Omental fat pad (tissue), 4 donors: ENCODE results near the gene ZNF521. TPM values are rescaled to one million over a fixed set of nuclear protein-coding genes. Genes with fewer than 3 reads are reported as not detected.
A peak's percentile ranks its signal among the peaks of the same experiment; 100 is the strongest.

Experiments used
- ATAC-seq: fragments of 150-250 bp; one replicate; pipeline ENCODE4 v1.9.1; 2016; ENCODE audit warnings: mild to moderate bottlenecking, moderate library complexity; ENCODE audit not compliant: low FRiP score
- DNase-seq: peaks from one replicate; pipeline ENCODE4 v3.0.0-alpha.2; 2019; ENCODE audit warnings: low spot score
- total RNA-seq, 4 donors: library from RNA; depleted of rRNA; stranded (reverse); fragments of >200 nt; gene quantifications; one replicate each; pipeline ENCODE4 v1.1.0, GENCODE V29; 2016
- TF ChIP-seq, protein P1 (sequence below), 3 donors: fragments of 450-650 bp; IDR thresholded peaks; one replicate each; pipeline ENCODE4 v1.5.1; 2016 to 2017; ENCODE audit warnings: antibody characterized with exemption in 3 of 3, mild to moderate bottlenecking in 3 of 3, moderate library complexity in 2 of 3

ZNF521 gene
- total RNA-seq, 4 donors from 2014 or later: 15.0 to 79.9 (median 28.1) TPM

- DNase-seq: no peak
- ATAC-seq: peak; percentile 7
- TF ChIP-seq, protein P1, sequence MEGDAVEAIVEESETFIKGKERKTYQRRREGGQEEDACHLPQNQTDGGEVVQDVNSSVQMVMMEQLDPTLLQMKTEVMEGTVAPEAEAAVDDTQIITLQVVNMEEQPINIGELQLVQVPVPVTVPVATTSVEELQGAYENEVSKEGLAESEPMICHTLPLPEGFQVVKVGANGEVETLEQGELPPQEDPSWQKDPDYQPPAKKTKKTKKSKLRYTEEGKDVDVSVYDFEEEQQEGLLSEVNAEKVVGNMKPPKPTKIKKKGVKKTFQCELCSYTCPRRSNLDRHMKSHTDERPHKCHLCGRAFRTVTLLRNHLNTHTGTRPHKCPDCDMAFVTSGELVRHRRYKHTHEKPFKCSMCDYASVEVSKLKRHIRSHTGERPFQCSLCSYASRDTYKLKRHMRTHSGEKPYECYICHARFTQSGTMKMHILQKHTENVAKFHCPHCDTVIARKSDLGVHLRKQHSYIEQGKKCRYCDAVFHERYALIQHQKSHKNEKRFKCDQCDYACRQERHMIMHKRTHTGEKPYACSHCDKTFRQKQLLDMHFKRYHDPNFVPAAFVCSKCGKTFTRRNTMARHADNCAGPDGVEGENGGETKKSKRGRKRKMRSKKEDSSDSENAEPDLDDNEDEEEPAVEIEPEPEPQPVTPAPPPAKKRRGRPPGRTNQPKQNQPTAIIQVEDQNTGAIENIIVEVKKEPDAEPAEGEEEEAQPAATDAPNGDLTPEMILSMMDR (IDR thresholded peaks at IDR 0.05): no peak
Observed at GRCh38 chr18:25349926-25350487, 2.0 kb downstream of the ZNF521 start.

GRCh38 chr18:25349131-25349925, 2.6 kb downstream of the ZNF521 start:
- no peak for DNase-seq
- peak; percentile 34 for ATAC-seq
- TF ChIP-seq, protein P1 (IDR thresholded peaks at IDR 0.05): no peak

DNA sequence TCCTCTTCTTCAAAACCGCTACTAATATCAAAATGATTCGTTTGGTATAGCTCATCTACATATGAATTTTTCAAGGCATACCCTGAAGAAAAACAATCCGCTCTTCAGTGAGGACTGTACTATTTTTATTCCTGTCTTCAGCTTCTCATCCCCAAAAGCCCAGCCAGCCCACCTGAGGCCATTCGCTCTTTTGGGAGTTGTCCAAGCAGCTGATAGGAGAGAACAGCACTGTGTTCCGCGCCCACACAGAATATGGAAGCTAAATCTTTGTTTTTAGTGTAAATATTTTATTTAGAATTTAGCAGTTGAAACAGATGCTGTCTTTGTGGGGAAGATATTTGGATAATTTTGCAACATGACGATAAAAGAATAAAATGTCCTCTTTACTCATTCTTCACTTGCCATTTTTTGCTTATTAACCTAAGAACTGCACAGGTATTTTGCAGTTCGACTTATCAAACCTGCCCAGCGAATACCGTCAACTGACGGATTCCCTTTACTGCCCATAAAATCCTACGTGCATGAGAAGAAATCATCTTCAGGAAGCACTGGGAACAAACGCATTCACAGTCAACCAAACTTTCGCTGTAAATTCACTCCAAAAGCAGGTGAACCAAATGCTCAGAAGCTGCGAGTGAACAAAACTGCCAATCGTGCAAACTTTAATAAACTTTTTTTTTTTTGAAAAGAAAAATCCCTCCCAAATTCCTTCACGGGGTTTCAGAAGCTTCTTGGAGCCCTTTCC, 3.4 kb downstream of the ZNF521 start:
- DNase-seq (no peak), ATAC-seq (no peak)
- TF ChIP-seq, protein P1 (IDR thresholded peaks at IDR 0.05): no peak

GRCh38 chr18:25346561-25346960, 5.4 kb downstream of the ZNF521 start:
- TF ChIP-seq, protein P1 (IDR thresholded peaks at IDR 0.05): no peak
- DNase-seq (no peak), ATAC-seq (no peak)

DNA sequence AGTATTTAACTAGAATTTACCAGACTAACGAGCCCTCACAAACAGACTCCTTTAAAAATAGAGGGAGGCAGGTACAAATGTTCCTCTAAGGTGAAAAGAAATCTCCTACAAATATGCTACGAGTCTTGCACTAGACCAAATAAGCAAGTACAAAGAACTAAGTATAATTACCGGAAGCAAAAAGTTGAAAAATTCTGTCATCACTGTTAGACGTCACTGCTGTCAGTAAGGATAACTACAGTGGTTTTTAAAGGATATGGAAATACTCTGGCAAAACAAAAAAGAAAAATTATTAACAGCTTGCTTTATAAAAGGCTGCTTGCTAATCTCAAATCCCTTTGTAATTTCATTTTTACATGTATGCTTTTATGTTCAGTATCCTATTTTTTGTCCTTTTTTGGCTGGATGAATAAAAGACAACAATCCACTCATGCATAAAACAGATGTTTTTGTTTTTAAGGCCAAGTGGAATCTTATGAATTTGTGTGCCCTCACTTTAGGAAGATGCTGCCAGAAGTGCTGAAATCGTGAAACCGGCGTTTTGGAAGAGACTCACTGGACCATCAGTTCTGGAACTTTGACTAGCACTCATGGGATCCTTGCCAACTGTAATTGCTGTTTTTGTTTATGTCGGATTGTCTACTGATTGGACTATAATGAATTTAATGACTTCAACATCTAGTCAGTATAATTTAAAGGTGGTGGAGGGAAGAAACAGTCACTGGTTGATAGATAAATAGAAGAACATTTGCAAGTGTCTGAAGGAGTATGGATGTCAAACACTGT, 6.7 kb downstream of the ZNF521 start:
- TF ChIP-seq, protein P1 (IDR thresholded peaks at IDR 0.05): no peak
- no peak for ATAC-seq
- DNase-seq: no peak

- no peak for DNase-seq
- TF ChIP-seq, protein P1 (IDR thresholded peaks at IDR 0.05): no peak
- ATAC-seq: no peak
Observed at GRCh38 chr18:25341831-25342230, 10.1 kb downstream of the ZNF521 start.
